BLaER1 treated with 17β-estradiol and CSF1 and Interleukin-3, amounts not matched to agents 10 nM and 100 nM (cell line): Measurements from ENCODE around the gene CPEB1.

Source experiments
- H3K27ac ChIP-seq, 11 experiments: shearing (Covaris generic); formaldehyde crosslinking; 2 replicates each; pipeline ENCODE4 v1.8.1; 2022
- H3K27me3 ChIP-seq, 11 experiments: shearing (Covaris generic); formaldehyde crosslinking; 2 replicates each; pipeline ENCODE4 v1.8.1; 2022
- H3K36me3 ChIP-seq, 11 experiments: shearing (Covaris generic); formaldehyde crosslinking; 2 replicates each; pipeline ENCODE4 v1.8.1; 2022
- H3K4me1 ChIP-seq, 10 experiments: shearing (Covaris generic); formaldehyde crosslinking; 2 replicates each; pipeline ENCODE4 v1.8.1; 2022
- H3K4me2 ChIP-seq, 11 experiments: shearing (Covaris generic); formaldehyde crosslinking; 2 replicates each; pipeline ENCODE4 v1.8.1; 2022
- H3K4me3 ChIP-seq, 10 experiments: shearing (Covaris generic); formaldehyde crosslinking; 2 replicates each; pipeline ENCODE4 v1.8.1; 2022
- H3K9ac ChIP-seq, 11 experiments: shearing (Covaris generic); formaldehyde crosslinking; 2 replicates each; pipeline ENCODE4 v1.8.1; 2022
- H3K9me3 ChIP-seq, 11 experiments: shearing (Covaris generic); formaldehyde crosslinking; replicated peaks in 1 of 11; 2 replicates each; pipeline ENCODE4 v1.8.1; 2022
- H4K20me1 ChIP-seq, 11 experiments: shearing (Covaris generic); formaldehyde crosslinking; 2 replicates each; pipeline ENCODE4 v1.8.1; 2022
- Cebpa-rat ChIP-seq, 11 experiments: shearing (Covaris generic); IDR thresholded peaks; 2 replicates each; pipeline ENCODE4 v1.8.1; 2022

The CPEB1 gene

GRCh38 chr15:82647045-82647834 lies at the start of gene CPEB1:
CPEB1 (minus strand) TSS chr15:82647363; CDS start chr15:82628459, 18,904 bp downstream.
- no peak within 1 kb of the TSS for H3K4me3 ChIP-seq
- no peak for TF ChIP-seq Cebpa-rat (IDR thresholded peaks at IDR 0.05)
- no peak within 1 kb of the TSS for H3K9ac ChIP-seq
- no peaks in the 10 kb centered on the region for H3K36me3 ChIP-seq
- no peaks in the 10 kb centered on the region for H3K27me3 ChIP-seq
- no peaks in the 10 kb centered on the region for H3K4me1 ChIP-seq
- peaks cover 16 to 25% (median 22%) of the 10 kb centered on the region in 11 experiments for H3K9me3 ChIP-seq
- no peaks in the 10 kb centered on the region for H4K20me1 ChIP-seq
- H3K27ac ChIP-seq = no peak within 1 kb of the TSS
- no peak within 1 kb of the TSS for H3K4me2 ChIP-seq

- H4K20me1 ChIP-seq = no peaks in the 10 kb centered on the region
- H3K9me3 ChIP-seq = no peaks in the 10 kb centered on the region
- H3K36me3 ChIP-seq = no peaks in the 10 kb centered on the region
- no peak overlapping the region for H3K4me2 ChIP-seq
- H3K27ac ChIP-seq = no peak overlapping the region
- no peaks in the 10 kb centered on the region for H3K4me1 ChIP-seq
- H3K4me3 ChIP-seq = no peak overlapping the region
- no peaks in the 10 kb centered on the region for H3K27me3 ChIP-seq
- H3K9ac ChIP-seq = no peak overlapping the region
- no peak for TF ChIP-seq Cebpa-rat (IDR thresholded peaks at IDR 0.05)
Observed at GRCh38 chr15:82692171-82692570, 45.0 kb upstream of the CPEB1 start.

GRCh38 chr15:82689147-82689546 lies 42.0 kb upstream of the CPEB1 start:
- no peaks in the 10 kb centered on the region for H3K9me3 ChIP-seq
- TF ChIP-seq Cebpa-rat (IDR thresholded peaks at IDR 0.05) = no peak
- no peaks in the 10 kb centered on the region for H4K20me1 ChIP-seq
- no peaks in the 10 kb centered on the region for H3K4me1 ChIP-seq
- no peaks in the 10 kb centered on the region for H3K27me3 ChIP-seq
- H3K36me3 ChIP-seq = no peaks in the 10 kb centered on the region
- H3K27ac ChIP-seq = no peak overlapping the region
- H3K4me2 ChIP-seq = no peak overlapping the region
- no peak overlapping the region for H3K4me3 ChIP-seq
- H3K9ac ChIP-seq = no peak overlapping the region

- no peak overlapping the region for H3K9ac ChIP-seq
- no peaks in the 10 kb centered on the region for H3K4me1 ChIP-seq
- no peaks in the 10 kb centered on the region for H3K27me3 ChIP-seq
- no peak overlapping the region for H3K27ac ChIP-seq
- TF ChIP-seq Cebpa-rat (IDR thresholded peaks at IDR 0.05) = no peak
- H3K4me3 ChIP-seq = no peak overlapping the region
- no peak overlapping the region for H3K4me2 ChIP-seq
- no peaks in the 10 kb centered on the region for H3K36me3 ChIP-seq
- no peaks in the 10 kb centered on the region for H3K9me3 ChIP-seq
- H4K20me1 ChIP-seq = no peaks in the 10 kb centered on the region
Observed at GRCh38 chr15:82688691-82689090, 41.5 kb upstream of the CPEB1 start.

GRCh38 chr15:82681371-82681770 lies 34.2 kb upstream of the CPEB1 start:
- no peak for TF ChIP-seq Cebpa-rat (IDR thresholded peaks at IDR 0.05)
- H3K9ac ChIP-seq = no peak overlapping the region

GRCh38 chr15:82680200-82681102 lies 33.3 kb upstream of the CPEB1 start:
- 0 out of 22 replicates have a peak, but pooled peaks cover 0 to 2% (median 0%) of the 10 kb centered on the region in 11 experiments for H4K20me1 ChIP-seq
- no peak overlapping the region for H3K4me3 ChIP-seq
- no peaks in the 10 kb centered on the region for H3K4me1 ChIP-seq
- no peaks in the 10 kb centered on the region; a peak in 1 of 22 replicates for H3K9me3 ChIP-seq
- no peak overlapping the region for H3K9ac ChIP-seq
- no peak for TF ChIP-seq Cebpa-rat (IDR thresholded peaks at IDR 0.05)
- no peaks in the 10 kb centered on the region for H3K36me3 ChIP-seq
- H3K4me2 ChIP-seq = no peak overlapping the region
- H3K27me3 ChIP-seq = no peaks in the 10 kb centered on the region
- H3K27ac ChIP-seq = no peak overlapping the region

More at GRCh38 chr15:82681371-82681770, 34.2 kb upstream of the CPEB1 start:
- no peaks in the 10 kb centered on the region; a peak in 1 of 22 replicates for H3K9me3 ChIP-seq
- H4K20me1 ChIP-seq = 0 out of 22 replicates have a peak, but pooled peaks cover 0 to 2% (median 0%) of the 10 kb centered on the region in 11 experiments
- no peak overlapping the region for H3K4me3 ChIP-seq
- no peaks in the 10 kb centered on the region for H3K36me3 ChIP-seq
- H3K27ac ChIP-seq = no peak overlapping the region
- H3K4me2 ChIP-seq = no peak overlapping the region
- H3K4me1 ChIP-seq = no peaks in the 10 kb centered on the region
- H3K27me3 ChIP-seq = no peaks in the 10 kb centered on the region

GRCh38 chr15:82679626-82680199 lies 32.5 kb upstream of the CPEB1 start:
- no peak overlapping the region for H3K4me2 ChIP-seq
- no peak for TF ChIP-seq Cebpa-rat (IDR thresholded peaks at IDR 0.05)
- no peak overlapping the region for H3K4me3 ChIP-seq

GRCh38 chr15:82677720-82678323 lies 30.7 kb upstream of the CPEB1 start:
- no peak overlapping the region for H3K9ac ChIP-seq
- H3K27ac ChIP-seq = no peak overlapping the region
- no peak for TF ChIP-seq Cebpa-rat (IDR thresholded peaks at IDR 0.05)
- no peaks in the 10 kb centered on the region for H3K36me3 ChIP-seq
- H3K9me3 ChIP-seq = no peaks in the 10 kb centered on the region; a peak in 1 of 22 replicates
- H3K4me2 ChIP-seq = no peak overlapping the region
- no peaks in the 10 kb centered on the region for H3K27me3 ChIP-seq
- no peaks in the 10 kb centered on the region for H3K4me1 ChIP-seq
- H4K20me1 ChIP-seq = peaks cover 0 to 2% (median 0%) of the 10 kb centered on the region in 11 experiments; a peak in 1 of 22 replicates
- H3K4me3 ChIP-seq = no peak overlapping the region

More at GRCh38 chr15:82679626-82680199, 32.5 kb upstream of the CPEB1 start:
- Histone ChIP-seq H3K9me3 (no peaks in the 10 kb centered on the region; a peak in 1 of 22 replicates), H3K4me1 (no peaks in the 10 kb centered on the region), H3K36me3 (no peaks in the 10 kb centered on the region), H3K9ac (no peak overlapping the region), H3K27ac (no peak overlapping the region), H3K27me3 (no peaks in the 10 kb centered on the region), H4K20me1 (0 out of 22 replicates have a peak, but pooled peaks cover 0 to 2% (median 0%) of the 10 kb centered on the region in 11 experiments)

GRCh38 chr15:82674873-82675272 lies 27.7 kb upstream of the CPEB1 start:
- no peaks in the 10 kb centered on the region for H3K9me3 ChIP-seq
- no peak for TF ChIP-seq Cebpa-rat (IDR thresholded peaks at IDR 0.05)

More at GRCh38 chr15:82674873-82675272, 27.7 kb upstream of the CPEB1 start:
- Histone ChIP-seq H3K36me3 (no peaks in the 10 kb centered on the region), H4K20me1 (peaks cover 0 to 2% (median 0%) of the 10 kb centered on the region in 11 experiments; a peak in 1 of 22 replicates), H3K27me3 (no peaks in the 10 kb centered on the region), H3K4me2 (no peak overlapping the region), H3K4me3 (no peak overlapping the region), H3K27ac (no peak overlapping the region), H3K9ac (no peak overlapping the region), H3K4me1 (no peaks in the 10 kb centered on the region)
